Transverse colon (tissue), 4 donors: Measurements from ENCODE around the gene CACNA1I. TPM values are rescaled to one million over a fixed set of nuclear protein-coding genes. Genes with fewer than 3 reads are reported as not detected.

Experiments used
- DNase-seq: peaks from one replicate; pipeline ENCODE4 v3.0.0-alpha.2; 2019
- H3K27ac ChIP-seq, 4 donors: fragments of 200-600 bp; sonication (generic); 2 replicates each; pipeline ENCODE4 v1.5.1; 2016 to 2018; ENCODE audit warnings: inconsistent platforms in 4 of 4
- H3K27me3 ChIP-seq: fragments of 200-600 bp; sonication (generic); 2 replicates; pipeline ENCODE4 v1.5.1; 2017; ENCODE audit warnings: inconsistent platforms
- H3K36me3 ChIP-seq, 4 donors: fragments of 200-600 bp; sonication (generic); 2 replicates each; pipeline ENCODE4 v1.5.1; 2017 to 2019; ENCODE audit warnings: inconsistent platforms in 4 of 4
- H3K4me1 ChIP-seq, 4 donors: fragments of 200-600 bp; sonication (generic); 2 replicates each; pipeline ENCODE4 v1.5.1; 2017 to 2020; ENCODE audit warnings: inconsistent platforms in 4 of 4
- H3K4me3 ChIP-seq, 4 donors: fragments of 200-600 bp; sonication (generic); 1 replicate in 1 of 4; 2 replicates in 3 of 4; pipeline versions ENCODE4 v1.5.1 to v1.6.1; 2017 to 2019; ENCODE audit warnings: inconsistent platforms in 4 of 4
- H3K9me3 ChIP-seq, 2 donors: fragments of 200-600 bp; sonication (generic); 2 replicates each; pipeline ENCODE4 v1.5.1; 2017 to 2019; ENCODE audit warnings: inconsistent platforms in 2 of 2
- EP300 ChIP-seq: sonication (generic); formaldehyde crosslinking; IDR thresholded peaks from one replicate; pipeline ENCODE4 v1.6.1; 2017; ENCODE audit warnings: antibody characterized with exemption, low read depth
- POLR2A ChIP-seq: fragments of 450-650 bp; IDR thresholded peaks from one replicate; pipeline ENCODE4 v1.6.1; 2016; ENCODE audit warnings: antibody characterized with exemption, mild to moderate bottlenecking, moderate library complexity
- POLR2AphosphoS5 ChIP-seq, 3 donors: sonication (generic); formaldehyde crosslinking; IDR thresholded peaks; one replicate each; pipeline ENCODE4 v1.6.1; 2016; ENCODE audit warnings: antibody characterized with exemption in 3 of 3
- WGBS, 2 donors: methylation state at CpG; one replicate each; pipeline ENCODE4 v1.1.5; 2018; ENCODE audit warnings: low coverage in 1 of 2; 5-methylcytosine and 5-hydroxymethylcytosine counted together
- in situ Hi-C, 4 donors: fragments of 200-750 bp; cut with MboI; loops; one replicate each; pipeline versions ENCODE4 v1.15.0 to v1.15.1; 2017; ENCODE audit warnings: low sequenced_read_pairs in 3 of 4, low pct_ligation_motif_present in 1 of 4, low pct_unique_long_range_greater_than_20kb in 1 of 4
- intact Hi-C: fragments of 100-400 bp; cut with DNase I; formaldehyde crosslinking; loops from one replicate; pipeline ENCODE4 v1.15.1; 2023; ENCODE audit warnings: low total_unique reads
- total RNA-seq, 4 donors: library from RNA; depleted of rRNA; stranded (reverse); fragments of >200 nt; gene quantifications; one replicate each; pipeline ENCODE4 v1.1.0, GENCODE V29; 2016
- TF ChIP-seq, protein P1 (sequence below), 5 experiments: fragments of 200-600 bp in 3 of 5; fragments of 450-650 bp in 2 of 5; sonication (generic) in 3 of 5; IDR thresholded peaks; 1 replicate in 2 of 5; 2 replicates in 3 of 5; pipeline ENCODE4 v1.5.1; 2016 to 2017; ENCODE audit warnings: antibody characterized with exemption in 5 of 5, inconsistent platforms in 3 of 5, mild to moderate bottlenecking in 2 of 5, moderate library complexity in 1 of 5

CACNA1I gene
- total RNA-seq, 4 donors from 2014 or later: 0.14 to 1.1 (median 0.66) TPM

DNA sequence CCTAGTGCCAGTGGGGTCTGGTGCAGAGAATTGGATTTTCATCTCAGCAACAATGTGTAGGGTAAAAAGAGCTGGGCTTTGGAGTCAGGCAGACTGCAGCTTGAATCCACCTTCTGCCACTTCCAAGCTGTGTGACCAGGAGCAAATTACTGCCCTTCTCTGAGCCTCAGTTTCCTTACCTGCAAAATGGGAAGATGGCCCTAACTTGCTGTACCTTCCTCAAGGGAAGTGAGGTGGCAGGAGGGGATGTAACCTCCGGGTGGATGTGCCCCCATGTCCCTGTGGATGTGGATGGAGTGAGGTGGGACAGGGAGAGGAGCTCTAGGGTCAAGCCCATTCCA lies 90.9 kb downstream of the CACNA1I start:
- Histone ChIP-seq H3K27ac (no peak overlapping the region), H3K9me3 (no peaks in the 10 kb centered on the region), H3K36me3 (no peaks in the 10 kb centered on the region), H3K4me3 (no peak overlapping the region), H3K4me1 (peaks cover 0 to 27% (median 25%) of the 10 kb centered on the region in 4 donors), H3K27me3 (peaks cover 78% of the 10 kb centered on the region)
- DNase-seq: no peak
- WGBS, 2 donors: 38% methylated on average over 1 of the region's 1 CpG; no CpG with 5 or more reads in 1 of the 2 donors
- TF ChIP-seq POLR2A (no peak), EP300 (no peak)
- intact Hi-C loops: no loop called here
- in situ Hi-C loops: no loop called here

DNA sequence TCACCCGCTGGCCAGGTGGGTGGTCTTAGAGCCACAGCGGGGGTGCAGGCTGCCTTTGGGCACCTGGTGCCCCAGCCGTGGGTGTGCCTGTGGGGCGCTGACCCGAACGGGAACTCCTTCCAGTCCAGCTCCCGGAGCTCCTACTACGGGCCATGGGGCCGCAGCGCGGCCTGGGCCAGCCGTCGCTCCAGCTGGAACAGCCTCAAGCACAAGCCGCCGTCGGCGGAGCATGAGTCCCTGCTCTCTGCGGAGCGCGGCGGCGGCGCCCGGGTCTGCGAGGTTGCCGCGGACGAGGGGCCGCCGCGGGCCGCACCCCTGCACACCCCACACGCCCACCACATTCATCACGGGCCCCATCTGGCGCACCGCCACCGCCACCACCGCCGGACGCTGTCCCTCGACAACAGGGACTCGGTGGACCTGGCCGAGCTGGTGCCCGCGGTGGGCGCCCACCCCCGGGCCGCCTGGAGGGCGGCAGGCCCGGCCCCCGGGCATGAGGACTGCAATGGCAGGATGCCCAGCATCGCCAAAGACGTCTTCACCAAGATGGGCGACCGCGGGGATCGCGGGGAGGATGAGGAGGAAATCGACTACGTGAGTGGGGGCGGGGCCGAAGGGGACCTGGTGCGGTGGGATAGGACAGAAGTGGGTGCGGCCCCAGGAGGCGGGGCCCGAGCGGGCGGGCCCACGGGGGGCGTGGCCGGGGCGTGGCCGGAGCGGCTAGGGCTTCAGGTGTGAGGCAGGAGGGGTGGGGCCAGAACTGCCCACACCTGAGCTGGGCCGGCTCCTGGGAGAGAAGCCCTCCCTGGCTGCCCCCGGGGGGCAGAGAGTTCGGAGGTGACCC lies 91.5 kb downstream of the CACNA1I start:
- 4% methylated on average over 58 of the region's 77 CpGs; no CpG with 5 or more reads in 1 of the 2 donors for WGBS, 2 donors
- no peaks in the 10 kb centered on the region for H3K9me3 ChIP-seq
- DNase-seq: peak; percentile 70
- no peaks in the 10 kb centered on the region for H3K36me3 ChIP-seq
- TF ChIP-seq, protein P1, sequence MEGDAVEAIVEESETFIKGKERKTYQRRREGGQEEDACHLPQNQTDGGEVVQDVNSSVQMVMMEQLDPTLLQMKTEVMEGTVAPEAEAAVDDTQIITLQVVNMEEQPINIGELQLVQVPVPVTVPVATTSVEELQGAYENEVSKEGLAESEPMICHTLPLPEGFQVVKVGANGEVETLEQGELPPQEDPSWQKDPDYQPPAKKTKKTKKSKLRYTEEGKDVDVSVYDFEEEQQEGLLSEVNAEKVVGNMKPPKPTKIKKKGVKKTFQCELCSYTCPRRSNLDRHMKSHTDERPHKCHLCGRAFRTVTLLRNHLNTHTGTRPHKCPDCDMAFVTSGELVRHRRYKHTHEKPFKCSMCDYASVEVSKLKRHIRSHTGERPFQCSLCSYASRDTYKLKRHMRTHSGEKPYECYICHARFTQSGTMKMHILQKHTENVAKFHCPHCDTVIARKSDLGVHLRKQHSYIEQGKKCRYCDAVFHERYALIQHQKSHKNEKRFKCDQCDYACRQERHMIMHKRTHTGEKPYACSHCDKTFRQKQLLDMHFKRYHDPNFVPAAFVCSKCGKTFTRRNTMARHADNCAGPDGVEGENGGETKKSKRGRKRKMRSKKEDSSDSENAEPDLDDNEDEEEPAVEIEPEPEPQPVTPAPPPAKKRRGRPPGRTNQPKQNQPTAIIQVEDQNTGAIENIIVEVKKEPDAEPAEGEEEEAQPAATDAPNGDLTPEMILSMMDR (IDR thresholded peaks at IDR 0.05): no peak
- TF ChIP-seq POLR2AphosphoS5 (IDR thresholded peaks at IDR 0.05): no peak
- TF ChIP-seq POLR2A: no peak
- TF ChIP-seq EP300: no peak
- H3K4me1 ChIP-seq: peaks cover 0 to 27% (median 25%) of the 10 kb centered on the region in 4 donors
- intact Hi-C loops: no loop called here
- H3K27ac ChIP-seq: no peak overlapping the region
- H3K4me3 ChIP-seq: peak overlapping the region in 2 of 4 donors; percentile 19 to 28
- peaks cover 74% of the 10 kb centered on the region for H3K27me3 ChIP-seq
- in situ Hi-C loops: no loop called here

DNA sequence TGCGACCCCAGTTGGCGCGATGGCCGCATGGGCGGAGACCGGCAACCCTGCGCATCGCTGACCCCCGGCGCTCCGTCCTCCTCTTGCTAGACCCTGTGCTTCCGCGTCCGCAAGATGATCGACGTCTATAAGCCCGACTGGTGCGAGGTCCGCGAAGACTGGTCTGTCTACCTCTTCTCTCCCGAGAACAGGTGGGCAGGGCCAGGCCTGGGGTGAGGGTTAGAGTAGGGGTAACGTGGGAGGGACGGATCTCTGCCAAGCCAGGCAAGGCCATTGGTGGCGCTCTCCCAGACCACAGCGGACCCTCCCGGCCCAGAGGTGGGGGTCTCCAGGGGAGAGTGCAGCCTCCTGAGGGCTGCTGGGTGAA lies 92.1 kb downstream of the CACNA1I start:
- Histone ChIP-seq H3K27me3 (peaks cover 68% of the 10 kb centered on the region), H3K36me3 (no peaks in the 10 kb centered on the region), H3K27ac (no peak overlapping the region), H3K9me3 (no peaks in the 10 kb centered on the region), H3K4me3 (peak overlapping the region in 2 of 4 donors; percentile 19 to 28), H3K4me1 (peaks cover 0 to 27% (median 25%) of the 10 kb centered on the region in 4 donors)
- WGBS, 2 donors: 28% methylated on average over 19 of the region's 26 CpGs; no CpG with 5 or more reads in 1 of the 2 donors
- TF ChIP-seq, protein P1 (IDR thresholded peaks at IDR 0.05): no peak
- TF ChIP-seq POLR2AphosphoS5 (IDR thresholded peaks at IDR 0.05): no peak
- TF ChIP-seq POLR2A: no peak
- no peak for TF ChIP-seq EP300
- in situ Hi-C loops: no loop called here
- DNase-seq: no peak
- intact Hi-C loops: no loop called here

DNA sequence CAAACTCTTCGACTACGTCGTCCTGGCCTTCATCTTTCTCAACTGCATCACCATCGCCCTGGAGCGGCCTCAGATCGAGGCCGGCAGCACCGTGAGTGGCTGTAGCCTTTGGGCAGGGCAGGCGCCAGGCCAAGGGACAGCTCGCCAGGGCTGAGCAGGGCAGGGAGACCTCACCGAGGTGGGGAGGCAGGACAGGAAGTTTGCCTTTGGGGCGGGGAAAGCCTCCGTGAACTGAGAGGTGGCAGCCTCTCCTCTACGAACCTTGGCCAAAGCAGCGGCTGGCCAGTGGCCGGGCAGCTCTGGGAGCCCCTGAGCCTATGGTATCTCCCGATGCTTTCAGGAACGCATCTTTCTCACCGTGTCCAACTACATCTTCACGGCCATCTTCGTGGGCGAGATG lies 93.2 kb downstream of the CACNA1I start:
- Histone ChIP-seq H3K4me3 (no peak overlapping the region), H3K27me3 (peaks cover 64% of the 10 kb centered on the region), H3K36me3 (no peaks in the 10 kb centered on the region), H3K9me3 (no peaks in the 10 kb centered on the region), H3K27ac (no peak overlapping the region), H3K4me1 (peaks cover 0 to 27% (median 25%) of the 10 kb centered on the region in 4 donors)
- WGBS, 2 donors: 47% methylated on average over 22 of the region's 22 CpGs; no CpG with 5 or more reads in 1 of the 2 donors
- TF ChIP-seq EP300: no peak
- TF ChIP-seq, protein P1 (IDR thresholded peaks at IDR 0.05): no peak
- TF ChIP-seq POLR2AphosphoS5 (IDR thresholded peaks at IDR 0.05): no peak
- no peak for TF ChIP-seq POLR2A
- intact Hi-C loops (no loop called here), in situ Hi-C loops (no loop called here)
- peak; percentile 43 for DNase-seq
